ENCODE data around the gene TRAPPC1. TPM values are rescaled to one million over a fixed set of nuclear protein-coding genes. Genes with fewer than 3 reads are reported as not detected.

Gene TRAPPC1
- total and polyA plus RNA-seq, 2 of the 4 experiments (the other 2 are of a cell fraction), result 50.4 to 303 TPM

DNA sequence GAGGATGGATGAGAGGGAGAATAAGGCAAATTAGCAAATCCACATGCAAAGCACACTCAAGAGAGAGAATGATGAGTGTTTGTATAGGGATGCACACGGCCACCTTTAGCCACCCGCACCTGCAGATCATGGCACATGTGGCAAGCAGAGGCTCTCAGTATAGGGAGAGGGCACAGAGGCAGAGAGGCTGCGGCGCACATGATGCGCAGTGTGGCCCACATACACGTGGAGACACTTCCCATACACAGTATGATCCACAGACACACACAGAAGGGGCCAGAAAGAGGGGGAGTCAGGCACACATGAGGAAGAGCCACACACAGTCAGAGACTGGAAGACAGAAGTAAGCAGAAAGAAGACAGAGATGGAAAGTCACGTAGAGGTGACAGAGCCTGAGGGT, 49.7 kb downstream of the TRAPPC1 start (continued):
- TF ChIP-seq, protein P1, sequence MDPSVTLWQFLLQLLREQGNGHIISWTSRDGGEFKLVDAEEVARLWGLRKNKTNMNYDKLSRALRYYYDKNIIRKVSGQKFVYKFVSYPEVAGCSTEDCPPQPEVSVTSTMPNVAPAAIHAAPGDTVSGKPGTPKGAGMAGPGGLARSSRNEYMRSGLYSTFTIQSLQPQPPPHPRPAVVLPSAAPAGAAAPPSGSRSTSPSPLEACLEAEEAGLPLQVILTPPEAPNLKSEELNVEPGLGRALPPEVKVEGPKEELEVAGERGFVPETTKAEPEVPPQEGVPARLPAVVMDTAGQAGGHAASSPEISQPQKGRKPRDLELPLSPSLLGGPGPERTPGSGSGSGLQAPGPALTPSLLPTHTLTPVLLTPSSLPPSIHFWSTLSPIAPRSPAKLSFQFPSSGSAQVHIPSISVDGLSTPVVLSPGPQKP (IDR thresholded peaks at IDR 0.05; ENCODE audit: borderline replicate concordance, low read depth, low read length), result no peak
- TF ChIP-seq NFE2L2 (IDR thresholded peaks at IDR 0.05; ENCODE audit: low read depth, low read length), result no peak

- Histone ChIP-seq H3K79me1 (ENCODE audit: low read depth in 1 of 2, low read length in 2 of 2) (peaks cover 4 to 34% of the 10 kb centered on the region in 2 experiments; a peak in 3 of 4 replicates), H4K8ac (ENCODE audit: low read depth in 2 of 2, low read length in 2 of 2) (no peak overlapping the region), H3K4me2 (ENCODE audit: low read depth, low read length) (no peak overlapping the region), H3K9me1 (ENCODE audit: insufficient read depth, low read length) (peaks cover 5% of the 10 kb centered on the region; the same call in 1 of the 2 replicates), H3K56ac (ENCODE audit: extremely low read depth, insufficient read depth, low read length) (no peak overlapping the region), H3K18ac (ENCODE audit: low read depth, low read length) (no peak overlapping the region), H3K27me3 (ENCODE audit: control insufficient read depth, insufficient read depth, low read length) (no peaks in the 10 kb centered on the region), H3K27ac (ENCODE audit: insufficient read depth, low read length) (no peak overlapping the region), H3K14ac (replicated peaks; ENCODE audit: low read depth, low read length) (no peak overlapping the region), H3K9ac (ENCODE audit: low read depth, low read length) (no peak overlapping the region), H3K23ac (ENCODE audit: low read depth, low read length) (peak overlapping the region; percentile 31; the same call in 1 of the 2 replicates), H2AFZ (replicated peaks; ENCODE audit: low read length, poor library complexity) (no peak overlapping the region), H4K20me1 (ENCODE audit: insufficient read depth, low read length) (no peaks in the 10 kb centered on the region), H2AK9ac (replicated peaks; ENCODE audit: low read depth, low read length, poor library complexity) (no peak overlapping the region), H2AK5ac (ENCODE audit: low read depth, low read length) (no peak overlapping the region), H3K4me3 (ENCODE audit: insufficient read depth, low read depth, low read length) (no peak overlapping the region), H2BK5ac (ENCODE audit: low read depth, low read length, poor library complexity, severe bottlenecking) (no peak overlapping the region), H2BK15ac (ENCODE audit: low read depth, low read length) (no peak overlapping the region), H4K5ac (ENCODE audit: low read depth, low read length) (no peak overlapping the region), H3K9me3 (ENCODE audit: control insufficient read depth, insufficient read depth, low read length) (no peaks in the 10 kb centered on the region), H4K91ac (ENCODE audit: insufficient read depth, low read depth, low read length) (no peak overlapping the region), H2BK20ac (ENCODE audit: low read depth, low read length) (no peak overlapping the region), H3K4me1 (ENCODE audit: control insufficient read depth, insufficient read depth, low read length) (peaks cover 8% of the 10 kb centered on the region), H2BK120ac (ENCODE audit: low read depth, low read length) (no peak overlapping the region), H3K36me3 (ENCODE audit: control insufficient read depth, insufficient read depth, low read length) (peaks cover 17% of the 10 kb centered on the region), H3K4ac (ENCODE audit: low read depth, low read length) (no peak overlapping the region)
- DNase-seq, result no peak
- ChIA-PET POLR2A (ENCODE audit: unreplicated experiment) (no interaction called here), CTCF (no interaction called here)
- dilution Hi-C loops (cut with HindIII; ENCODE audit: low sequenced_read_pairs, unreplicated experiment) (no loop called here), intact Hi-C loops (cut with micrococcal nuclease) (no loop called here), in situ Hi-C loops (cut with MboI; ENCODE audit: low sequenced_read_pairs) (no loop called here)
- ATAC-seq (ENCODE audit: low read depth), result no peak
- no TSS peak for BruUV-seq (replicated peaks)
- TF ChIP-seq BHLHE40 (IDR thresholded peaks at IDR 0.05; ENCODE audit: low read depth, low read length), result no peak
- no peak for TF ChIP-seq MAZ (IDR thresholded peaks at IDR 0.05; ENCODE audit: borderline replicate concordance, low read depth, low read length)
- TF ChIP-seq CEBPB (IDR thresholded peaks at IDR 0.05; ENCODE audit: low read depth, low read length), result no peak
- no peak for TF ChIP-seq MXI1 (IDR thresholded peaks at IDR 0.05; ENCODE audit: borderline replicate concordance, low read depth, low read length)
- TF ChIP-seq RCOR1 (IDR thresholded peaks at IDR 0.05; ENCODE audit: insufficient replicate concordance, low read length), result no peak
- TF ChIP-seq FOS (IDR thresholded peaks at IDR 0.05; ENCODE audit: low read depth, low read length), result no peak
- 49% methylated on average over 7 of the region's 7 CpGs; no CpG with 5 or more reads in 1 of the 2 experiments for WGBS, 2 experiments (ENCODE audit: extremely low coverage in 2 of 2, insufficient read length in 1 of 2)
Measured at GRCh38 chr17:7881276-7882054, 50.3 kb downstream of the TRAPPC1 start.

Data from IMR-90 (cell line).